HG02763 (cell line): ENCODE measurements around the gene PACSIN1.

Experiments used
- ATAC-seq: cut with Tn5 transposase; IDR thresholded peaks from one replicate; pipeline ENCODE4 v1.9.1; 2021; ENCODE audit warnings: mild to moderate bottlenecking, moderate library complexity; ENCODE audit not compliant: unreplicated experiment

PACSIN1 gene

DNA sequence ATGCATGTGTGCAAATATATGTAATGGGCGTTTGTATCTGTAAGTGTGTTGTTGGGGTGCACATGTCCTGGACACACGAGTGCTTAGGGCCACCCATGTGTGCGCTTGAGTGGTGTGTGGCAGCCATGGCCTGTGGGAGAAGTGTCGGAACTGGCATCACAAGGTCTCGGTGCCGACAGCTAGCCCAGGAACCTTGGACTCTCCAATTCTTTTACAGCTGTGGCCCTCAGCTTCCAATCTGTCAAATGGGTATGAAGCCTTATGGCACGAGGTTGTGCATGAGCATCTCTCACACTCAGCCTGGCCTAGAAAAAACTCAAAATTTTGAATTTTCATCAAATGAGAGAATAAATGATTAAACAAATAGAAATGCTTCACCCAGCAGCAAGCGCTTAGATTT lies 48.2 kb downstream of the PACSIN1 start:
- ATAC-seq: no peak

DNA sequence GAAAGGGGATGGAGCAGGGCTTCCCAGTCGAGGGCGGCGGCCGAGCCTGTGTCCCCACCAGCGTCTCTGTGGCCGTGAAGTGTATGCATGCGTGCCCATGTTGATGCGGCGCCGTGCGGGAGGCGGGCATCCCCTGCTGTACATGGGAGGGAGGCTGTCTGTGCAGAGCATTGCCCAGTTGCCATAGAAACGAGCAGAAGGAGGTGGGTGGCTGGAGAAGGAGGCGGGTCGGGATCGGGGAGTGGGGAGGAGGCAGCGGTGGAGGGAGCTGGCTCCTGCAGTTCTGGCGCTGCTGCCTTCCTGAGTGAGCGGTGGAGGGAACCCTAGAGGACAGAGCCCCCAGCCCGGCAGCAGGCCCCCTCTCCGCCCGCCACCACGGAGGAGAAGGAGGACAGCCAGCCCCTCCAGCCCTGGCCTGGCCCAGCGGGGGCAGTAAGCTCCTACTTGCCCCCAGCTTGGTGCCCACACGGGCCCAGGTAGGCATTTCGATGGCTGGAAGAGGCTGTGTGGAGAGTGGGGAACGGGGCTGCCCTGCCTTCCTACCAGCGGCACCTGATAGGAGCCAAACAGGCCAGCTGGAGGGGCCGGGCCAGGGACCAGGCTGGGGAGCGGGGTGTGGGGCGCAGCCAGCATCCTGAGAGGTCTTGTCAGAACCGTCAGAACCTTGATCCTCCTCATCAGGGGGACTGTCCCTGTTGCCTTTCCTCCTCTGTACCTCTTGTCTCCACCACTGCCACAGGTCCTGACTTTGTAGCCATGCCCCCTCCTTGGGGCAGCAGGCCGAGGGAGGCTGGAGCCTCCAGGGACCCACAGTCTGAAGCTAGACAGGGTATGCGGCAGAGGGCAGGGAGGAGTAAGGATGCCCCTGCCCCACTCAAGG lies 49.0 kb downstream of the PACSIN1 start:
- no peak for ATAC-seq

DNA sequence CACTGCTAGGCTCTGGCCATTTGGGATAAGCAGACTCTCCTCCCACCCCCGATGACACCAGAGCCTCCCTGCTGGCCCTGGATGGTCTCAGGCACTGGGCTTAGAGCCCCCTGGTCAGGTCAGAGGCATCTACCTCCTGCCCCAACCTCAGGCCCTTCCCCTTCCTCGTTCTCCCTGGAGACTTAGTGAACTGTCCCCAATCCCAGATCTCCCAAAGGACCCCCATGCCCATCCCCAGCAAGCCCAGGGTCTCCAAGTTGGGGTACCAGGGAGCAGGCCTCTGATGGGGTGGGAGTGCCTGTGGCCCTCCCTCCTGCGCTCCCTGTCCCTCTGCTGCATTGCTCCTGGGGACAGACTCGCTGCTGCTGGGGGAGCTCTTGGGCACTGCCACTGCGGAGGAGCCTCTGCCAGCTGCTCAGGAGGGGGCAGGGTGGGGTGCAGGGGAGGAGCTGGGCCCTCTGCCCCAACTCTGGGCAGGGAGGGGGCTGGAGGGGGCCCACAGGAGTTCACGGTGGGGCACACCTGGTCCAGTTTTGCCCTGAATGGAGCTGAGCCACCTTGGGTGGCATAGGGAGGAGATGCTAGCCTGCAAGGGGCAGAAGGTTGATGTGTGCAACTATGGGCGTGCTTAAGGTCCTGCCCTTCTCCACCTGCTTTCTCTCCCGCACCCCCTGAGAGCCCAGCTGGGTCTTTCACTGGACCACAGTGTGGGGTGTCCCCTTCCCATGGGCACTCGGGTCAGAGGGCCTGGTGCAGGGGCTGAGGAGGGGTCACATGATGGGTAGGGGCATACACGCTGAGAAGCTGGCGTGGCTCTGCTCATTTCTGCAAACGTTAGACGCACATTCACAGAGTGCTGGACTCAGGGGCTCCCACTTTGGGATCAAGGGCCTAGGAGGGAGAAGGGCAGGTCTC lies 49.9 kb downstream of the PACSIN1 start:
- no peak for ATAC-seq

DNA sequence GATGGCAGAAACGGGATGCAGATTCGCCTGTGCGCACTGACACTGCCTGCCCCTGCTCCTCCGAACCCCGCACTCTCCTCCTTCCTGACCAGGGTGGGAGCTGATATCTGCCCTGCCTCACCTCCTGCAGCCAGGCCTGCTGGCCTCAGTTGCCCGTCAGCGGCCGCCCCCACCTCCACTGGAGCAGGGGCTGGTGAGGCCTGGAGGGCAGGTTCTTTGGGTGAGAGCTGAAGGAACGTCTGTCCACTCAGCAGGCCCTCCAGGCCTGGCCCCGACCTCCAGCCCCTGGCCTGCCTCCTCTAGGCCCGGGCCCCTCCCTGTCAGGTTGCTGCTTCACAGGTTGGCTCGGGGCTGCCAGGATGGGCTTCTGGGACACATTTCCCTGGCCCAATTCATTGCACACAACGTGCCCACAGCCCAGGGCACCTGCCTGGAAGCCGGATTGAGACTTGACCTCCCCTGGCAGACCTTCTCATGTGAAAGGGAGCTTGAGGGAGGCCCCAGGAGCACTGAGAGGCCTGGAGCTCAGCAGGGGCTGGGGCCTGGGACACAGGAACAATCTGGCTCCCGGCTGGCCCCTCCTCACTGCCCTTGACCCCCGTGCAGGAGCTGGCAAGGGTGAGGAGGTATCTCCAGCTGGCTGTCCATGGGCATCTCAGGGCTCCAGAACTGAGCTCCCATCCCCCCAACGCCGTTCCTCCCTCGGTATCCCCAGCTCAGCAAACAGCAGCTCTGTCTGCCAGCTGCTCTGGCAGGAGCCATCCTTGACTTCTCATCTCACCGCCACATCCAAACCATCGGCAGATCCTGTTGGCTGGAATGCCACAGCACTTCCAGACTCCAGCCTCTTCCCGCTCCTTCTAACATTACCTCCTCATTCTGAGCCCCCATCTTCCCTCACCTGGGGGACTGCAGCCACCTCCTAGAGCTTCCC lies 50.8 kb downstream of the PACSIN1 start:
- ATAC-seq: no peak

DNA sequence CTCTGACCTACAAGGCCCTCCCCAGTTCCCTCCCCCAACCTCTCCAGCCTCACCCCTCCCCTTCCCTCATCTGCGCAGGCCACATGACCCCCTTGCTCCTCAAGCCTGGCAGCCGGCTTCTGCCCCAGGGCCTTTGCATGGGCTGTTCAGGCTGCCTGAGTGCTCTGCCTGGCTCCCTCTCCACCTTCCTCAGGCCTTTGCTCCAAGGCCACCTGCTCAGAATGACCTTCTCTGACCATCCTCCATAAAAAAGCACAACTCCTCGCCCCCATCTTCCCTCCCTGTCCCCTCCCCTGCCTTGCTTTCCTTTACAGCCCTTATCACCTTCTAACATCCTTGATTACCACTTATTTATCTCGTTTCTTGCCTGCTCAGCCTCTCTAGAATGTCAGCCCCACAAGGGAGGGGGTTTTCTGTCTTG lies 51.6 kb downstream of the PACSIN1 start:
- ATAC-seq: no peak

DNA sequence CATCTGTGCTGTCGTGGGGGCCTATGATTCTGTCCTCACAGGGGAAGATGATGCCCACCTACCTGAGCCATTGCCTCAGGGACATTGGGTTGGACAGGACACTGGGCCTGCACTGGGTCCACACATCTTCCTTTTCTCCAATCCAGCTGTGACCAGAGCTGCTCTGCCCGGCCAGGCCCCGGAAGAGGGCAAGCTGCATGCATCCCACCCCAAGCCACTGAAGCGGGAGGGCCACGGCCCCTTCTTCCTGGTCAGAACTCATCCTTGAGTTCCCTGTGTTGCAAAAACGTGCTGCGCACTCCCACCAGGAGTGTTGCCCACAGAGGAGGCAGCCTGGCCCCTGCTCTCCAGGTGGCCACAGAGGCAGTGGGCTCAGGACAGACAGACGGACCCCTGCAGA lies 52.1 kb downstream of the PACSIN1 start:
- no peak for ATAC-seq

DNA sequence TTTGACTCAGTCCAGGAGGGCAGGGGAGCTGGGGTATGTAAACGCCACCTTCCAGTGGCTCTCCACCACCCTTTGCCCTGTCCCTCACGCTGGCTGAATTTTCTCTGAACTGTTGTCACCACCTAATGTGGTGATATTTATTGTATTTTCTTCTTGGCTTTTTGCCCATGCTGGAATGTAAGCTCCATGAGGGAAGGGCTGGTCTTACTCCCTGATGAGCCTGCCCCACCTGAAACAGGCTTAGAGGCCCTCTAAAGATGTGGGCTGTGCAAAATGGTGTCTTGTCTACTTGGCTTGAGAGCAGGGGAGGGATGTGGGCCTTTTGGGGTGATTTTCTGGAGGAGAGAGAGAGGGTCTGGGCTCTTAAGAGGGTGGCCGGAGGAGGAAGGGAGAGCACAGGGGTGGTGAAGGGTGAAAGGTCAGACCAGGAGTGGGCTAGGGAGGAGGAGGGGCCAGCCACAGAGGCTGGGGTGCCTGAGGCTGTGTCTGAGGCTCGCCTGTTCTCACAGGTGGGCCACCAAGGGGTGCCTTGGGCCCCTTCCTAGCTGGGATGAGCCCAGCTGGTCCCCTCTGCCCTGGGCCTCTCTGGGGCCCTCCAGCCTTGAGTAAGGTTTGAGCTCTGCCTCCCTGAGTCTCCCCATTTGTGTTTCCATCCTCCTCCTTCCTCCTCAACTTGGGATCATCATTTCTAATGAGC lies 52.9 kb downstream of the PACSIN1 start:
- no peak for ATAC-seq

DNA sequence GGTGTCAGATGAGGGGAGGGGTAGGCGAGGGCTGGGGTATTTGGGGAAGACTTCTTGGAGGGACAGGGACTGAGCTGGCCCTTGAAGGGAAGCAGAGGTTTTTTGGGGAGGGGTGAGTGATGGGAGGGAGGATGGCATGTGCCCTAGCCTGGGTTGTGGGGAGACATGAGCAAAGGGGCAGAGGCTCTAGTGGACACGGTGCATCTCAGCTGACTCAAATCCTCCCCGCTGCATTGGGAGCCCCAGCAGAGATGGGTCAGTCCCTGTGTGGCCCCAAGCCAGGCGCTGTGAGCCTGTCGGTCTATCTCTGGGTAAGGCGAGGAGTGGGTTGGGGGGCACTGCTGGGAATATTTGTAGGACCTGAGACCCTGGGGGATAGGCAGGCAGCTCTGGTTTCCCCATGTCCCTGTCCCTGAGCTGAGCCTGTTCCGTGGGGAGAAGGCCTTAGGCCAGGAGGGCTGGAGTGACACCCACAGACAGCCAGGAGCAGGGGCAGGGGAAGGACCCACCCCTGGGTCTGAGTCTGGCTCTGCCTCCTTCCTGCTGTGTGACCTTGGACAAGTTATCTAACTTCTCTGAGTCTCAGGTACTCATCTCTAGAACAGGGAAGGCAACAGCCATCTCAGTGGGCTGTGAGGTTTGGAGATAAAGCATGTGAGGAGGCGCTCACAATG lies 54.2 kb downstream of the PACSIN1 start:
- no peak for ATAC-seq

DNA sequence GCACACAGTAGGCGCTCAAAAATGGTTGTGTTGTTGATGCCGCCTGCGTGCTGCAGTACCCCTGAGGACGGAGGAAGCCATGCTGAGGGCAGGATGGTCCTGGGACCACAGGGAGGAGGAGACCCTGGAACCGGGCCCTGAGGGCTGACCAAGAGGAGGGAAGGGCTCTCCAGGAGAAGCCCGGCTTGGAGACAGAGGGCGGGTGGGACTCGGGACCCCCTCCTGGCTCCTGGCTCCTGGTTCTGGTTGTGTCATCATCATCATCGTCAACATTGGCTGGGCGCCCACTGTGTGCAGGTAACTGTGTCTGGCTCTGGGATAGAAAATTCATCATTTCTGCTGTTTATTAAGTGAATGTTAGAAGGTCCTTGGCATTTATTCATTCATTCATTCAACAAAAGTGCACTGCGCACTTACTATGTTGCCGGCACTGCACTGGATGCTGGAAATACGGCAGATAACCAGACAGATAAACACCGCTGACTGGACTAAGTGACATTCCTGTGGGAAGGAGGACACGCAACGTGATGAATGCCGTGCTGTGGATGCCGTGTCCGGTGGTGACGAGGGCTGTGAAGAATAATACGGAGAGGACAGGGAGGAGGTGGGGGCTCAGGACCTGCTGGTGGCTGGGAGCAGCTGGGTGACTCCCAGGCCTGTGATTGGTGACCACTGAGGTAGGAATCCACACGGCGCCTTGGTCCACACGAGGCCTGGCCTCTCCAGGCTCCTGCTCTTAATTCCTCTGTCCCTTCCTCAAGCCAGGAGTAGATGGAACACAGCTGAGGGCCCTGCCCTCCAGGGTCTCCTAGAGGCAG lies 55.0 kb downstream of the PACSIN1 start:
- no peak for ATAC-seq

DNA sequence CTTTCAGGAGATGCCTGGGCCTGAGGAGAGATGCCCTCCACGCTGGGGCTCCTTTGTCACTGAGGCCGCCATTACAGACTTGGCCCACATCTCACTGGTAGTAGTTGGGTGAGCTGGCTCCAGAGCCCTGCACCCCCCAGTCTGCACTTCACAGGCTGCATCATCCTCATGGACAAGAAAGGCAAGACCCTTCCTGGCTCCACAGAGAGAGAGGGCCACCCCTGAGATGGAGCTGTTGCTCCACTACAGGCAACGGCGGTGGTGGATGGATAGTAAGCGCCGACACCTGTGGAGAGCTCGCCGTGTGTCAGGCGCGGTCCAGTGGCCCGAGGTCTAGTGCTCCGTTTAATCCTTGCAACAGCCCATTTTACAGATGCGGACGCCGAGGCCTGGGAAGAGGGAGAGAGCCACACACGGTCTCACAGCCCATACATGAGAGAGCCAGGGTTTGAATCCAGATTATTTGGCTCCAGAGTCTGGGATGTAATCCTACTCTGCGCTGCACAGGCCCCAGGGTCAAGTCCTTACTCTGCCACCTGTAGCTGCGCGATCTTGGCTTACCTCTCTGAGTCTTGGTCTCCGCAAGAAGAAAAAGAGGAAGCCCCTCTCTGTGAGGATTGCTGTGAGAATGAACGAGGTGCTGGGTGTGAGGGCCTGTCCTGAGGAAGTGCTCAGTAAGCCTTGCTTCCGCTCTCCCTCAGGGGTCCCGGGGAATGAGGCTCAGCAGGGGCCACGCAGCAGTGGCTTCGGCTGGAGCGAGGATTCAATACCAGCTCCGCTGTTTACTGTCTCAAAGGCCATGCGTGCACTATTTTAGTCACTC lies 55.8 kb downstream of the PACSIN1 start:
- ATAC-seq: no peak

DNA sequence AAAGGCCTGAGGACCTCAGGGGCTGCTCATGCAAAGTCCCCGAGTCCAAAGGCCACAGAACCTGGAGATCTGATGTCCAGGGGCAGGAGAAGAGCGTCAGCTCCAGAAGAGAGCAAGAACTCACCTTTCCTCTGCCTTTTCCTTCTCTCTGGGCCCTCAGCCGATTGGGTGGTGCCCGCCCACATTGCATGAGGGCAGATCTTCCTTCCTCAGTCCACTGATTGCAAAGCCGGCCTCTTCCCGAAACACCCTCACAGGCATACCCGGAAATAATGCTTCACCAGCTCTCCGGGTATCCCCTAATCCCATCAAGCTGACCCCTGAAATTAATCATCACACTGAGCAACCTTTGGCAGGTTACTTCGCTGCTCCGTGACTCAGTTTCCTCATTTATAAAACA lies 56.9 kb downstream of the PACSIN1 start:
- ATAC-seq: no peak

DNA sequence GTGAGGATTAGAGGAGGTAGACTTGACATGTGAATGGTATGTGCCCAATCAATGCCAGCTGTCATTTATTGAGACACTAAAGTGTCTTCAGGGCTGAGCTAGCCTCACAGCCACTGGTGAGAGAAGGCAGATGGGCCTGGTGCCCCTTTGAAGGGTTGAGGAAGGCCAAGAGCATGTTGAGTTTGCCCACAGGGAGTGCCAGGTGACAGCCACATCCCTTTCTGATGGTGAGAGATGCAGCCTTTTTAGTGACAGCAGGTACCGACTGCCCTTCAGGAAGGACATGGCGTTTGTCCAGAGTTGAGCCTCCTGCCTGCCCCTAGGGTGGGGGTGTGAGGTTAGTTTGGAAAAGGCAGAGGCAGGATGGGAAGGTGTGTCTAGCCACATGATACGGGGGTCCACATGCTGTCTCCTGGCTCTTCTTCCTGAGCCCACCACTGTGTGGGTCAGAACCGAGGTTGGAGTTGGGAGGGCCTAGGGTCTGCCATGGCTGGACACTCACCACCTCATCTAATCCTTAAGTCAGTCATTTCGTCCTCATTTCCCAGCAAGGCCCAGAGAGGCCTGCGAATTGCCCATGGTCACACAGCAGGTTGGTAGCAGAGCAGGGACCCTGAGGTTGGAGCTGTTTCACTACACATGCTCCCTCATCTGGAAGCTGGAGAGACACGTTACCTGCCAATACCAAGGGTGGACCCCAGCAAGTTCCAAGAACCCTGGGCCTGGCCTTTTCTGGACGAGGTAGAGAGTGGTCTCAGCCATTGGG lies 57.7 kb downstream of the PACSIN1 start:
- ATAC-seq: no peak

DNA sequence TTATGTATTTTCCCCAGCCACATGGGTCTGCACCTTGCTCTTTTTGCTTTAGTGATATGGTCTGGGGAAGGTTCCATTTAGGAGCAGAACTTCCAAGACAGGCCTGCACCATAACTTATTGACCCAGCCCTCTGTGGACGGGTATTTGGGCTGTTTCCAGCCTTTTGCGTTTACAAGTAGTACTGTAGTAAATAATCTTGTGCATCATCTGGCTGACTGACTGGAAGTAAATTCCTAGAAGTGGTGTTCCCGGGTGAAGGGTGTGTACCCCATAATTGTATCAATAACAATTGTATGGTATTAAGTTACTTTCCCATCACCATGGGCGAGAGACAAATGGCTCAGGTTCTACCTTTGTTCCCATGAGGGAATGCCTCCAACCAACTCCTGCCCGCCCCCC lies 58.6 kb downstream of the PACSIN1 start:
- ATAC-seq: no peak

DNA sequence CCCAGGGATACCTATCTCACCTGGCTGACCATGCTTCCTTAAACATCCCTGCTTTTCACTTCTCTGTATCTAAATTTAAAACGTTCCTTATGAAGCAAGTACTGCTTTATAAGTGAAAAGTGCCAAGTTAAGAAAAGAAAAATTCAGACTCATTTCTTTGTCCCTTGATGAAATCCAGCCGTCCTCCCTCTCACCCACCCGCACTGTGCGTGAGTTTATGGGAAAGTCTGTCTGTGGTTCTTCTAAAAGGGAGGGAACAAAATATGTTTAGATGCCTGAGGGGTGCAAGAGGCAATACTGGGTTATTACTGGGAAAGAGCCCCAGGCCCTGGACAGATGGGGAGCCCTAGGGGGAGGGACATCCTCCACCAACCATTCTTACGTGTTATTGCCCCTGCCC lies 59.1 kb downstream of the PACSIN1 start:
- ATAC-seq: no peak

DNA sequence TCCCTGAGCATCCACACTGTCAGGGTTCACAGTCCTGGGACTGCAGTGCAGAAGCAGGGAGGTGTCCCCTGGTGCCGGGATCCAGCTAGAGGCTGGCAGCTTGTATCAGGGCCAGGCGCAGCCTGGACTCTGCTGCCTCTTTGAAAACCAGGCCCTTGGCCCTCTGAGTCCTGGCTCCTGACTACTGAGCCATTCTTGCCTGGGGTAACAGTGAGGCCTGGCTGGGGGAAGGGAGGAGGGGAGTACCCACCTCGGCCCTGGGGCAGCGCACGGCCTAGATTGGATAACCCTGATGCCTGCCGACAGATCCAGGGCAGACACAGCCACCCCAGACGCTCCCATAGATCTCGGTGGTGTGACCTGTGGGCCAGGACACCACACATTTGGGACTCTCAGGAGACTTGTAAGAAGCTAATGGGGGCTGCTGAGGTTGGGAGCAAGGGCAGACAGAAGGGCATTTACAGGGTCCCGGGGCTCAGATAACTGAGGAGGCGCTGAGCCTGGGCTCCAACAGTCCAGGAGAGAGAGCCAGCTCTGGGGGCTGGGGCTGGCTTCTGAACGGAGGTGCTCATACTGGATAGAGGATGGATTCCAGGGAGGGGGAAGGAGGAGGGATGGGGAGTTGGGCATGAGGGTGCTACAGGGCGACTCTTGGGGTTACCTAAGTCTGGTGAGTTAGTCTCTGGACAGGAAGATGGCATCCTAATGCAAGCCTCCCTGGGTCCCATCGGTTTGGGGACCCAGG lies 59.7 kb downstream of the PACSIN1 start:
- no peak for ATAC-seq

DNA sequence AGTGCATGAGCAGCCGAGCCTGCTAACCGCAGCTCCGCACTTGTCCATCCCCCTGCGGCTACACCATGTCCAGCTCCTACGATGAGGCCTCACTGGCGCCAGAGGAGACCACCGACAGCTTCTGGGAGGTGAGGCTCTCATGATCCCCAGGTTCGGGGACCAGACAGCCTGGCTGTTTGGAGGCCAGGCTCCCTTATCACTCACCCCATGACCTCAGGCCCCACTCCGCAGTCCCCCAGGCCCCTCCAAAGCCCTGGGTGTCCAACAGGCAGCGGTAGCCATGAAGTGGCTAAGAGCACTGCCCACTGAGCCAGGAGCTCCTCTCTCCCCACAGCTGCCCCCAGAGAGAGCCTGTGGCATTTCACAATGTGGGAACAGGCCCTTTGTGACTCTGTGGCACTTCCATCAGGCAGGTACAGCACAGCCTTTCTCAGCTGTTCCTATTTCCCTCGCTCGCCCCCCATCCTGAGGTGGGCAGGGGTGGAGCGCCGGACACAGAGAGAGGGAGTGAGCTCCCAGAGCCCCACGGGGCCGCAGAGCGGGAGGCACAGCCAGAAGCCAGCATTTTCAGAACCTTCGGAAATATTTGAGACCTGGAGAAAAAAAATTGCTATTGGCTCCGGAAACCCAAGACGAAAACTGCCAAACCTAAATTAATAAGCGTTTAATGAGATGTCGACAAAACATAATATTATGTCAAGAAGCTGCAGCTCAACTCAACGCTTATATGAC lies 60.5 kb downstream of the PACSIN1 start:
- no peak for ATAC-seq
